Measurements from ENCODE around the gene CREB1.

Gene CREB1

DNA sequence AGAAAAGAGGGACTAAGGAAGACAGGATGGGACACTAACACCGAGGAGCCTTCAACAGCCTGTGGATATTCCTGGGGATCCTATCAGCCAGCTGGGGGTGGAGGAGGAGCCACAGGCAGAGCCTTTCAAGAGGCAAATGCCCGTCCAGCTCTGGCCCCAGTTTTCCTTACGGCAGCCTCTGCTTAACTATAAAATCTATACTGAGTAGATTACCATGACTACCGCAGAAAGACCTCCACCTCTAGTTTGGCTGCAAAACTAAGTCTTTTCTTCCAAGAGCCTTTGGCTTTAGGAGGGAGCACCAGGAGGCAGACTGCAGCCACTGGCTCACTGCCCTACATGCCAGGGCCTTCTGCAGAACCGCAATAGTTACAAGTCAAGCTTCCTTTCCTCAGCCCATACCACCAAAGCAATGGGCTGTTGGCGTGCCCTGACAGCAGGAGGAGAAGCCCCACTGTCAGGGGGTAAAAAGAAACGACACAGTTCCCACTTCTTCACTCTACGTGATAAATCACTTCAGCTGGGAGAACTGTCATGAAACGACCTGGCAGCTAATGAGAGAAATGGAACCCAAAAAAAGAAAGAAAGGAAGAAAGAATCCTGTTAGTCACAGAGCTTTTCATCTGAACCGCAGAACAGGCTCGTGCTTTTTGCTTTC, 25.1 kb upstream of the CREB1 start:
- peak; percentile 49 for DNase-seq

DNA sequence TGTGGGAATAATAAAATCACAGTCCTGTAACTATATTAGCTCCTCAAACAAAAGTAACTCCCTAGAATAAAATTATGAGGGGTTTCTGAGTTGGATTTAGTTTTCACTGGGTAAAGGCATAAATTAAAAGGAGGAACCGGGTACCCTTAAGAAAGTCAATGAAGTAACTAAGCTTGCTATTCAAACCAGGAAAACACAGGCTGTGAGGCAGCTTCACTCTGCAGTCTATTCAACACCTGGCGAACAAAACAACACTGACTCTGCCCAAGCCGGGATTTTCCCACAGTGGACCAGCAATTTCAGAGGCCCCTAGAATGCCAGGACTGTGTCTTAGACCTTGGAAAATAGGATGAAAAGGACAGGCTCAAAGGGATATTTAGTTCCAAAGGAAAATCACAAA, 24.6 kb upstream of the CREB1 start:
- no peak for DNase-seq

DNA sequence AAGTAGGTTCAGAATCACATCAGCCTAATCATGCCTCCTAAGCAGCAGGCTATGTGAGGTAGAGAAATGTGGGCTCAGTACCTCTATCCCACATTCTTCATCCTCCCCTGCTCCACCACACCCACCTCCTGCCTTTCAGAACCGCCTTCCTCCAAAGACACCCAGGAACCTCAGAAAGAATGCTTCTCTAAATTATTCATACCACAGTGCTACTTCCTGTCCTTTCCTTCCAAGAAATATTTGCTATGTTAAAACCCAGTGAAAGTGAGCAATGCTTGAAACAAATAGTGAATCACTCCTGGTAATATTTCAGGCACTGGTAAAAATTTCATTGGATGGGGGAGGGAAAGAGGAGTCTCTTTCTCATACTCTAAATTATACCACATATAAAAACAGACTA, 24.0 kb upstream of the CREB1 start:
- DNase-seq = no peak

DNA sequence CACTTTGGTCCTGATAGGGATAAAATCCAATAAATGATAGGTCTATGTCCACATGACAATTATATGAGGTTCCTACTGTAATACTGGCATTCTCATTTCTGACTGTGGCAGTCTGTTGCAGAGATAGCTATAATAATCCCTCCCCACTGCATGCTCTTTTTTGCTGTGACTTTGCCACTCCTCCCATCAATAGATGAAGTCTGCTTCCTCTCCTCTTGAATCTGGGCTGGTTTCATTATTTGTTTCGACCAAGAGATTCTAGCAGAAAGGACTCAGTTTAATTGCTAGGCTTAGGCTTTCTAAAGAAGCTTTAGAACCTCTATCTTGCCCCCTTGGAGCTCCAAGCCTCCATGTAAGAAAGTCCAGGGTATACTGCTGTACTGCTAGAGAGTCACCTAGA, 23.3 kb upstream of the CREB1 start:
- no peak for DNase-seq

DNA sequence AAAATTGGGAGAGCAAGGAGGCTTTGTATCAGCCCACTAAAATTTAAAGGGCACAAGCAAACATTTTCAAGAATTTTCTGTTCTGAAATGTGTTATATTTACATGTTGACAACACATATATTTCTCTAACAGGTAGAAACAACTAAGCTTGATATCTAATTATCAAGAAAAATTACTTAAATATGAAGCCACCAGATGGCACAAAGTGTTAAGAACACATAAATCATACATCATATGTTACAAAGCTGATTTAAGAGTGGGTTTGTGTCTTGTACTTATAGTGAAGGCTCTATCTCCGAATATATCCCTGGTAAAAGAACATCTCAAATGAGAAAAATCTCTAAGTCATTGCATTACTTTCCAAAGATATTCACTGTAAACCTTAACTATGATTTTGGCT, 19.6 kb upstream of the CREB1 start:
- DNase-seq = no peak

DNA sequence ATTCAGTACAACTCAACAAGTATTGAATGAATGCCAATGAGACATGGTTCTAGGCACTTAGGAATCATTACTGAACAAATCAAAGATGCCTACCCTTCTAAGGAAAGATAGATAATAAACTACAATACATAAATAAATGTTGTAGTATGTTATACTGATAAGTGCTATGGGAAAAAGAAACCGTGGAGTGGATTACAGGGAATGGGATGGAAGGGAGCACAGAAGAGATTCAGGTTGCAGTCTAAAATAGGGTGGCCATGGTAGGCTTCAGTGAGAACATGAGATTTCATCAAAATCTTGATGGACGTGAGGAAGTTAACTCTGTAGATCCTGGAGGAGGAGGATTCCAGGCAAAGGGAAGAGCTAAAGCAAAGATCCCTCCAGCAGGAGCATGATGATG, 17.9 kb upstream of the CREB1 start:
- no peak for DNase-seq

DNA sequence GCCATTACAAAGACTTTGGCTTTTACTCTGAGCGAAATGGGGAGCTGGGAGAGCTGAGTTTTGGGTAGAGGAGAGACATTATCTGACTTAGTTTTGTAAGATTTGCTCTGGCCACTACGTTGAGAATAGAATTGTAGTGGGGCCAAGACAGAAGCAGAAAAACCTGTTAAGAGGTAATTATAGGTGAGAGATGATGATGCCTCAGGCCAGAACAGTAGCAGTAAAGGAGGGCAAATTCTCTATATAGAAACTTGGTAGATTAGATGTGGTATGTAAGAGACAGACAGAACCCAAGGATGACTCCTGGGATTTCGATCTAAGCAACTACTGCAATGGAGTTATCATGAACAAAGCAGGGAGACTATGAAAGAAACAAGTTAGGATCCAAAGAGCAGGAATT, 17.4 kb upstream of the CREB1 start:
- DNase-seq = peak; percentile 21

DNA sequence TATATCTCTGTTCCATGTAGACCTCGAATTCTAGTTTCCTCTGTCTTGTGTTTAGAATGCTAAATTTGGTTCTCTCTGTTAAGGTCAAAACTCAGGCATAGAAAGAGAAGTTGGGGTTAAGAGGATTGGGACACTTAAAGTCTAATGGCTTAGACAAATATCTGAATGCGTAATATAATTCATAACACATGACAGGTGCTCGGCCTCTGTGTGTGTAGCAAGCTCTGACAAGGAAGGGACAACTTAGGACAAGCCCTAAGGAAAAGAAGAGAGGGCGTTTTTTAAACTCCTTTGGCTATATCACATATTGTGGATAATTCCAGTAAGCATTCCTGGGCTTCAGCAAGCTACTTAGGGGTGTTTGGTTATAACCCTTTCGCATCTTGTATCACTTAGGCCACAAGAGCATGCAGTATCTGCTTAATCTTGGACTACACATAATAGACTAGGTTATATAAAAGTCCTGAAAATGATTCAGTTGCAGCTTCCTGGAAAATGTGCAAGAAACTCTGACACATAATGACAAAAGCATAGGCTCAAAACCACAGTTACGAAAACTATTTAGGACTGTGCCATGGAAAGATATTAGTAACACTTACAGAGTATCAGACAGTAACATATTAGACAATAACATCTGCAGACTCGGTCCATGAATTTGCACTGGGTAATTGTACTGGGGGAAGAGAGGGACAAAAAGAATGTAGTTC, 16.1 kb upstream of the CREB1 start:
- no peak for DNase-seq

DNA sequence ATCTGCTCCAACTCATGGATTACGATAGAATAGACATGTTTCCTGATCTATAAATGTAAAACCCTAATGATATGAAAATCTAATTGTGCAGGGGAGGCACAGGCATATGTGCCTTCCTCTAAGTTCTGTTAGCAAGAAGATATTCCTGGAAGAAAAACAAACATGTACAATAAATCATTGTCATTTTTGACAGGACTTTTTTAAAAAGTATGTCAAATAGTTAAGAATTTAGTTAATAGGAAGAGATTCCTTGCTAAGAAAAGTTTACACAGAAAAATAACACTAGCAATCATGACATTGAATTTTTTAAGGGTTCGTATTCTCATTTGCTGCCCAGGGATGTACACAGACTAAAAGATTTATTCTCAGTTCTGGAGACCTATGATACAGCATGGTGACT, 15.3 kb upstream of the CREB1 start:
- DNase-seq = no peak

DNA sequence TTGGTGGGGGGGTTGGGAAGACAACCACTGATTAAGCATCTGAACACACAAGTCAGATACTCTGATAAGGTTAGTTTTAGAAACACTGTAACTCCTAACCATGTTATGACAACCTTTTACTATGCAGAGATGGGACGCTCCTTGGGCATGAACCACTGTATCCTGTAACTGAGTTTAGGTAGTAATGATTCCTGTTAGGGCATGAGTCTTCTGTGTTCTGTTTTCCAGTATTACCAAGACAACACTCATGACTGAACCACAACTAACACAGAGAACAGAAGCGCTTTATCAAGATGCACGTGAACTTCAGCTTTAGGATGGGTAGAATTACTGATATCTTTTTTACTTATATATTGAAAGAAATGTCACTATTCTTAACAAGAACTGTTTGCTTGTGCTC, 14.1 kb upstream of the CREB1 start:
- DNase-seq = no peak

DNA sequence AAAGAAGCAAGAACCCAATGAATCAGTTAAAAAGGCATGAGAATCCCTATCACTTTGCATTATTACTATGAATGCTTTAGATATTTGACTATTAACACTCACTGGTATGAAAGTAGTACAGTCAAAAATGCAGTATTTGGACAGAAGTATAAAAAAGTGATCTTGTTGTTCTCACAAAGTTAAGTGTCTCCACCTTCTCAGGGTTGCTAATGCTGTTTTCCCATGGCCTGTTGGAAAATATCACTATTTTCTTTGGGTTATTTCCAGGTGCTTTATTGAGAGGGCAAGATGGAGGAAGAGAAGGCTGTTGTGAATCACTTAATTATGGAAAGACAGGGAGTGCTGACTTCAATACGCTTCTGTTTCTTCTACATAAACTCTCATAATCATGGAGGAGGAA, 13.6 kb upstream of the CREB1 start:
- DNase-seq = no peak

DNA sequence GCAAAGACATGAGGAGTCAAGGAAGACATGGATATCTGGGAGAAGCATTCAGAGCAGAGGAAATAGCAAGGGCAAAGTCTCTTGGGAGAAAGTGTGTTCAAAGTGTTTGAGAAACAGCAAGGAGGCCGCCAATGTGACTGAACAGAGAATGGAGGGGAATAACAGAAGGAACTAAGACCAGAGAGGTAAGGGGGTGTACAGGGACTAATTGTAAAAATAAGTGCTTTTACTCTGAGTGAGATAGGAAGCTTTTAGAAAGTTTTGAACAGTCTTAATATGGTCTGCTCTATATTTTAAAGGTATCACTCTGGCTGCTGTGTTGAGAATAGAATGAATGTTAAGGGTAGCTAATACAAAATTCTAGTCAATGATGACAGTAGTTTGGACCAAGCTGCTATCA, 6.8 kb upstream of the CREB1 start:
- no peak for DNase-seq

DNA sequence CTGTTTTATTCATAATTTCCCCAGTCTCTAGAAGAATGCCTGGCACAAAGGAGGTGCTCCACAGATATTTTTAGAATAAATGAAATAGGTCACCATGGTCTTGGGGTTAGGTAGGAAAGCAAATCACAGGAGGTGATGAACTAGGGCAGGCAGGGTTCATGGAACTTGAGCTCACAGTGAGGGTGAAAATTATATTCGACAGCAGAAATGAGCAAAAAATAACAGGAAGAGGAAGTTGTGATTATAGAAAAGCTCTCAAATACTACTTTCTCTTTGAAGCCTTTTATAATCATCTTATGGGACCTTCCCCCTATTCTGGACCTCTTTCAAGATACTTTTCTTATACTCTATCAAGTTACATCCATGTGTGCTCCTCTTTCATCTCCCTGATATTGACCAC, 4.5 kb upstream of the CREB1 start:
- DNase-seq = no peak

DNA sequence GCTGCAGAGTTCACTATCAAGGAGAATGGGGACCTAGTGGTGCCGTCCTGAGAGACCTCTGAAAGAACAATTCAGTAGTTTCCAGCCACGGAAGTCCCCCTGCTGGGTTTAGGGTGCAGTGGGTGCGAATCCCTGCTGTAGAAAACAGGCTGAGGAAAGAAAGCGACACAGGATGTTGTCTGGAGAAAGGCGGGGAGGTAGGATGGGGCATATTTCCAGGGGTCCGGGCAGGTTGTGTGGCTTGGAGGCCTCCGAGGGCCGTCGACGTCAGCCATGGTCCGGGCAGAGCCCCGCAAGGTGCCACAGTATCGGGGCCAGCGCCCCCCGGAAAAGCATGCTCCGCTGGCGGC, 807 bp upstream of the CREB1 start:
- no peak for DNase-seq

DNA sequence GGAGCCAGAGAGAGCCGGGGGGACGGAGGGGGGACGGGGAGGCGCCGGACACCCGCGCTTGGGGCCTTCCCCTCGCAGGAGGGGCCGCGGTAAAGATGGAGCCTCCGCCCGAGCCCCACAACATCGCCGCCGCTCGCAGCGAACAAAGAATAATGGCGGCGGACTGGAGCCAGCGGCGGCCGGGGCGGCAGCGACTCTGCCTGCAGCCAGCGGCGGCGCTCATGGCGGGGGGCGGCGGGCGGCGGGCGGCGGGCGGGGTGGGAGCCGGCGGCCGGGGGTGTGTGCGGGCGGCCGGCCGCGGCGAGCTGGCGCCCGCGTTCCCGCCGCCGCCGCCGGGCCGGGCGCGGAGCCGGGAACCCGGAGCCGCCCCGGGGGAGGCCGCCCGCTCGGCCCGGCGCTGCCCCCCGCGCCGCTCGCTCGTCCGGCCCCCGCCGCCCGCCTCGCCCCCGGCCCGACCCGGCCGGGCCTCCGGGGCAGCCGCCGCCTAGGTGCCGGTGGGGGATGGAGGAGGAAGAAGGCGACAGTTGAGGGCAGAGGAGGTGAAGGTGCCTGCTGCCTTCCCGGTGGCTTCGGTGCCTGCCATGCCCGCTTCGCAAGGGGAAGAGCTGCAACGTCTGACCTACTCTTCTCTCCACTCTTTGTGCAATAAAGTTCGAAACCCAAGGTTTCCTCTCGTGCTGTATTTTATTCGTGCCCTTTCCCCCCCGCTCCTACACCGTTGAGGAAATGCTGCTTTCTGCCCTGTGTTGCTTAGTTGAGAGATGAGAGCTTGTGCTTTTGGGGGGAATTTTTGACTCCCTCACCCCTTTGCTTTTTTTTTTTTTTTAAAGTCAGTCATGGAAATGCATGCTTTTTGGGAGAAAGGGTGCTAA, 634 bp downstream of the CREB1 start:
- DNase-seq = peak; percentile 55

DNA sequence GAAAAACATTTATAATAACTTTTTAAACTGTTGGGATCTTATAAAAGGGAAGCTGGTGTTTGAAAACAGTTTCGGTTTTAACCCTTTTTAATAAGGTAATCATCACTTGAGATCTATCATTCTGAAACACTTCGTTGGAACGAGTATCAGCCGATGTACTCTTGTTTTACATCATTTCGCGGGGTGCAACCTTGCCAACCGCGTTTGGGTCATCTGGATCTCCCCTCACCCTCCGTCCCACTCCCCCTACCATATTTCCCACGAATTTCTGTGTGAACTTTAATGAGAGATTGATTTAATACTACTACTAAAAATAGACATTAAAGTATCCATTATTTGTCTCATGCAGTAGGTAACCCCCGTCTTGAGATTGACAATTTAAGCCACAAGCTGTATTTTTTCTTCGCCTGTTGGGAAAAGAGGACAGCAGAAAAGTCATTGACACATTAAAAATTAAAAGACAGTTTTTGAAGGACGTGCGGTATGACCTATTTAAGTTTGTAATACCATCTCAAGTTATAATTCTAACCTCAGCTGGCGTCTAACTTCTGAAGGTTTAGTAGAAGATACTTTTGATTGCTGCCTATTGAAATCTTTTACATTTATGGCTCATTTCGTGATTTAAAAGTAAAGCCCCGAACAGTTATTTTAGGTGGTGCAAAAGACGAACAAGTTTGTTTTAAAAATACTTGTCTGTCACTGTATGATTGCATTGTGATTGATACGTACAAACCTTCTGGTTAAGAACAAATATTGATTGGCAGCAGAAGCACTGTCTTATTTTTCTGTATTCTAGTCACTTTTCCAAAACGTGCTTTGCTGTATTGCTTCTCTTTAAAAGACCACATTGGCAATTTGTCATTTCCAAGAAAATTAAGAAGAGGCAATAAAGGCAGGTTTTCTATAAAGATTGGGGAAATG, 1.5 kb downstream of the CREB1 start:
- peak; percentile 71 for DNase-seq

DNA sequence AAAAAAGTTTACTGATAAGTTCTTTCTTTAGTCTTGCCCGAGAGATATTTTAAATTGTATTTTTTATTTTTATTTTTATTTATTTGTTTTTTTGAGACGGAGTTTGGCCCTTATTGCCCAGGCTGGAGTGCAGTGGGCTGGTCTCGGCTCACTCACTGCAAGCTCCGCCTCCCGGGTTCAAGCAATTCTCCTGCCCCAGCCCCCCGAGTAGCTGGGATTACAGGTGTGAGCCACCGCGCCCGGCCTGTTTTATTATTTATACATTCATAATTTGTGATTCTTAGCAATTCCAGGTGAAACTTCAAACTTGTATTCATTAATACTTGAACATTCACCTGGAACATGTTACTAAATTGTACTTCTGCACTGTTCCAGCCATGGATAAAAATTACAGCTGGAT, 2.9 kb downstream of the CREB1 start:
- no peak for DNase-seq

DNA sequence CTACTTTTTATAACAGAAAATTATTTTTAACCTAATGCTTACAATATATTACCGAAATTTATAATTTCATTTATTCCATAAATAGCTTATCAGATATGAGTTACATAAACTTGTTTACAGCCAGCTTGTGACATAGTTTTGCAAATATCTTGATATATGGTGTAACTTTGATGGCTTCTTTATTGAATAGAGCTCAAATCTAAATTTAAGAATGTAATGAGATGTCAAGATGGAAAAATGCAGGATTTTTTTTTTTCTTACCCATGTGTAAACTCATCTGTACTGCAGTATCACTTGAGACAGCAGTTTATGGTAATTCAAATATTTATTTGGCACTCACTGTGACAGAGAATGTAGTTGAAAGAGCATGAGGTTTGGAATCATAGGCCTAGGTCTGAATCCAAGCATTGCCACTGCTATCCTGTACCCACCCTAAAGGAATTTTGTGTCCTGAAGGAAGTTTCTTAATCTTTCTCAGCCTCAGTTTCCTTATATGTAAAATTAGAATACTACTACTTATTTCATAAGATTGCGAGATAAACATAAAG, 3.8 kb downstream of the CREB1 start:
- no peak for DNase-seq

DNA sequence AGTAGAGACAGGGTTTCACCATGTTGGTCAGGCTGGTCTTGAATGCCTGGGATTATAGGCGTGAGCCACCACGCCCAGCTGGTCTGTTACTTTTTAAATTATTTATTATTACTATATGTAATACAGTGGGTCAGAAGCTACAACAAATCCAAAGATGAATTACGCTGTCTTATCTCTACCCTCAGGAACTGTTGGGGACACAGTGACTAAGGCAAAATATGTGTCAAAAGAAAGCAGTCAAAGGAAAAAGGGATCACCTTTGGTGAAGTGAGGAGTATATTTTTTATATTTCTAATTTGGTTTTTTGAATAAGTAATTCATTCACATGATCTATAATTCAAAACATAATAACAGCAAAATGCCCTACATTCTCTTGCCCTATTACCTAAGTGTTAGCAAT, 4.7 kb downstream of the CREB1 start:
- no peak for DNase-seq

DNA sequence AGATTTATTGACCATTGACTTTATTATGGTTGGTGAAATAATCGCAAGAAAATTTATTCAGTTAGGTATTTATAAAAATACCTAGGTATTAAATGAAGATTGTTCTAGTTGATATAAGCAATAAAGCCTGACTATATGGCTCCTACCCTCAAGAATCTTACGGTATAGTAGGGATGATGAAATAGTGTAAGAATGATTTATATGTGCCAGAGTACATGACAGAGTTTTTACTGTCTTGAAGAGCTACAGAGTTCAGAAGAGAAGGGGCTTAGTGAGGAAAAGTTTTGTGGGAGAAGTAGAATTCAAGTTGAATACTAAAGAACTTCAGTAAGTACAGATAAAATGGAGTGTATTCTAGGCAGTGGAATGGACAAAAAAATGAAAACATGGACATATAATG, 9.7 kb downstream of the CREB1 start:
- no peak for DNase-seq

DNA sequence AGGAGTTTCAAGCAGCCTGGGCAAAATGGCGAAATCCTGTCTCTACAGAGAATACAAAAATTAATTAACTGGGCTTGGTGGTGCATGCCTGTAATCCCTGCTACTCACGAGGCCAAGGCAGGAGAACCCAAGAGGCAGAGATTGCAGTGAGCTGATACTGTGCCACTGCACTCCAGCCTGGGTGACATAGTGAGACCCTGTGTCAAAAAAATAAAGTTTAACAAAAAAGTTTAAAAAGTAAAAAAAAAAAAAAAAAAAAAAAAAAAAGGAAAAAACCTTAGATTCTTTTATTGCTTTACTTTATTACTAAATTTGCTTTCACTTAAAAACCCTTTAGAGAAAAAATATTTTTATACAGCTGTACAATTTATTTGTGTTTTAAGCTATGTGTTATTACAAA, 10.7 kb downstream of the CREB1 start:
- no peak for DNase-seq

DNA sequence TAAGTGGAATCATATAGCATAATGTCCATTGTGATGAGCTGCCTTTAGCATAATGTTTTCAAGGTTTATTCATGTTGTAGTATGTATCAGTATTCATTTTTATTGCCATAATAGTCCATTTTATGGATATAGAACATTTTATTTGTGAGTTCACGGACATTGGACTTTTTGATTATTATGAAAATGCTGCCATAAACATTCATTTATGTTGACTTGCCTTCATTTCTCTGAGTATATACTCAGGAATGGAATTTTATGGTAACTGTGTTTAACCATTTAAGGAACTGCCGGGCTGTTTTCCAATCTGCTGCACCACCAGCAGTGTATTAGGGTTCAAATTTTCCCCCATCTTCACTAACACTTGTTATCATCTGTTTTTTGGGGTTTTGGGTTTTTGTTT, 12.2 kb downstream of the CREB1 start:
- no peak for DNase-seq

DNA sequence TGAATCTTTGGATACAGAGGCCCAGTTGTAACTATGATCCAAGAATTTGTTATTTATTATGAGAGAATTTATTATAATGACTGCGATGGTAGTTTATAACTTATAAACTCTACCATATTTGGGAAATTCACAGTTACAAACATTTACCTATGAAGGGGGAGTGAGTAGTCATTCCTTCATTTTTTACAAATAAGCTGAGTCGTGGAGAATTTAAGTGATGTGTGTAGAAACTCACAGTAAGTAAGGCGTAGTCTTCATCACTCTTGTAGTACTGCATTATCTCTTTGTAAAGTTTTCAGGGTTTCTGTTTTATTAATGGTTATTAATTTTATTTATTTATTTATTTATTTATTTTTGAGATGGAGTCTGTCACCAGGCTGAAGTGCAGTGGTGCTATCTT, 13.5 kb downstream of the CREB1 start:
- DNase-seq = no peak
